CD4-positive, alpha-beta T cell (primary cell): ENCODE data around the gene NEURL1. TPM values are rescaled to one million over a fixed set of nuclear protein-coding genes. Genes with fewer than 3 reads are reported as not detected.

Experiments used
- ATAC-seq: fragments of 200-7000 bp; cut with Tn5 transposase; one replicate; pipeline ENCODE4 v1.10.0; 2022; ENCODE audit warnings: mild to moderate bottlenecking; ENCODE audit not compliant: poor library complexity
- CTCF ChIA-PET: fragments of 350-600 bp; sonication (Branson Sonifier 250); formaldehyde crosslinking; loops from one replicate; lab custom pipeline; 2021; ENCODE audit warnings: antibody characterized with exemption, inconsistent platforms; lab: Charles Lee
- POLR2A ChIA-PET: fragments of 350-600 bp; sonication (Branson Sonifier 250); formaldehyde crosslinking; loops from one replicate; lab custom pipeline; 2021; ENCODE audit warnings: antibody characterized with exemption, inconsistent platforms; lab: Charles Lee
- DNase-seq, 14 experiments: peaks; one replicate each; pipeline ENCODE4 v3.0.0-alpha.2; 2013 to 2020; ENCODE audit warnings: mixed read lengths in 2 of 14
- H3K27ac ChIP-seq, 2 donors: one replicate each; pipeline versions ENCODE4 v1.5.1 to v1.7.0; 2013; ENCODE audit warnings: low read length in 2 of 2, low read depth in 1 of 2, mild to moderate bottlenecking in 1 of 2
- H3K27me3 ChIP-seq, 2 experiments: 1 replicate in 1 of 2; 2 replicates in 1 of 2; pipeline versions ENCODE4 v1.6.1 to v1.7.0; 2013; ENCODE audit warnings: low read length in 2 of 2, control low read depth in 1 of 2, mild to moderate bottlenecking in 1 of 2, moderate library complexity in 1 of 2; ENCODE audit not compliant: insufficient read depth in 2 of 2, control insufficient read depth in 1 of 2
- H3K36me3 ChIP-seq: one replicate; pipeline ENCODE4 v1.6.1; 2013; ENCODE audit warnings: low read length, control low read depth; ENCODE audit not compliant: insufficient read depth
- H3K4me1 ChIP-seq: one replicate; pipeline ENCODE4 v1.6.1; 2013; ENCODE audit warnings: low read length, control low read depth; ENCODE audit not compliant: insufficient read depth
- H3K4me3 ChIP-seq: one replicate; pipeline ENCODE4 v1.5.1; 2013; ENCODE audit warnings: mild to moderate bottlenecking, low read length, moderate library complexity
- H3K9me3 ChIP-seq, 2 experiments: 1 replicate in 1 of 2; 2 replicates in 1 of 2; pipeline versions ENCODE4 v1.6.1 to v1.7.0; 2013; ENCODE audit warnings: low read length in 2 of 2, mild to moderate bottlenecking in 2 of 2, control low read depth in 1 of 2, moderate library complexity in 1 of 2; ENCODE audit not compliant: control insufficient read depth in 1 of 2, insufficient read depth in 1 of 2
- H3K27ac Mint-ChIP-seq: one replicate; pipeline ENCODE4 v1.8.0; 2020; ENCODE audit warnings: mixed read lengths
- H3K27me3 Mint-ChIP-seq: one replicate; pipeline ENCODE4 v1.8.0; 2021; ENCODE audit warnings: mixed read lengths
- H3K36me3 Mint-ChIP-seq: one replicate; pipeline ENCODE4 v1.8.0; 2021; ENCODE audit warnings: low read depth, mixed read lengths
- H3K4me1 Mint-ChIP-seq: one replicate; pipeline ENCODE4 v1.8.0; 2021; ENCODE audit warnings: low read depth, mixed read lengths
- H3K4me3 Mint-ChIP-seq: one replicate; pipeline ENCODE4 v1.8.0; 2020; ENCODE audit warnings: mild to moderate bottlenecking, mixed read lengths
- H3K9me3 Mint-ChIP-seq: one replicate; pipeline ENCODE4 v1.8.0; 2020; ENCODE audit warnings: mixed read lengths
- CTCF ChIP-seq: fragments of 200-600 bp; IDR thresholded peaks from one replicate; pipeline ENCODE4 v1.8.0; 2022; ENCODE audit warnings: antibody characterized with exemption, mild to moderate bottlenecking
- intact Hi-C, 2 experiments: fragments of 100-400 bp; cut with DNase I in 1 of 2; cut with micrococcal nuclease in 1 of 2; formaldehyde crosslinking; loops; one replicate each; pipeline versions ENCODE4 v1.15.1 to v1.9.0; 2023 to 2025; cut with DNase I, micrococcal nuclease
- total RNA-seq, 174 experiments: library from RNA in 2 of 174; stranded (reverse) in 2 of 174; gene quantifications; one replicate each; pipeline ENCODE4 v1.2.3 and lab custom pipeline; 2021 to 2026

Gene NEURL1
- total RNA-seq, 2 experiments from 2014 or later = 0.85 to 1.1 TPM

GRCh38 chr10:103610921-103611511 lies 117.5 kb downstream of the NEURL1 start:
- Mint-ChIP-seq H3K27ac (no peak overlapping the region), H3K4me3 (no peak overlapping the region), H3K9me3 (no peaks in the 10 kb centered on the region), H3K36me3 (peaks cover 5% of the 10 kb centered on the region), H3K27me3 (no peaks in the 10 kb centered on the region), H3K4me1 (no peaks in the 10 kb centered on the region)
- ChIA-PET CTCF (interaction anchor here (2.1 kb wide), 1 partner anchor 75 kb away, joined by 6 read pairs; no protein-coding TSS in a partner anchor), POLR2A (no interaction called here)
- H3K27me3 ChIP-seq = no peaks in the 10 kb centered on the region
- H3K36me3 ChIP-seq = peaks cover 2% of the 10 kb centered on the region
- intact Hi-C loops = no loop called here
- H3K4me3 ChIP-seq = no peak overlapping the region
- ATAC-seq (no peak), DNase-seq (no peak)
- no peaks in the 10 kb centered on the region for H3K9me3 ChIP-seq
- TF ChIP-seq CTCF = no peak
- H3K27ac ChIP-seq = no peak overlapping the region
- no peaks in the 10 kb centered on the region for H3K4me1 ChIP-seq

GRCh38 chr10:103612462-103613365 lies 119.2 kb downstream of the NEURL1 start:
- no peak for TF ChIP-seq CTCF
- Mint-ChIP-seq H3K4me1 (no peaks in the 10 kb centered on the region), H3K36me3 (peaks cover 5% of the 10 kb centered on the region), H3K9me3 (no peaks in the 10 kb centered on the region), H3K27me3 (no peaks in the 10 kb centered on the region), H3K27ac (no peak overlapping the region), H3K4me3 (no peak overlapping the region)
- ATAC-seq = no peak
- H3K4me1 ChIP-seq = no peaks in the 10 kb centered on the region
- no peak overlapping the region for H3K4me3 ChIP-seq
- H3K27ac ChIP-seq = no peak overlapping the region
- peaks cover 2% of the 10 kb centered on the region for H3K36me3 ChIP-seq
- no peaks in the 10 kb centered on the region for H3K9me3 ChIP-seq
- ChIA-PET CTCF (interaction anchor here (0.8 kb wide), 1 partner anchor 73 kb away, joined by 5 read pairs; no protein-coding TSS in a partner anchor), POLR2A (interaction anchor here (0.9 kb wide), 1 partner anchor 9 kb away, joined by 3 read pairs; no protein-coding TSS in a partner anchor)
- intact Hi-C loops = no loop called here
- no peak for DNase-seq
- no peaks in the 10 kb centered on the region for H3K27me3 ChIP-seq

DNA sequence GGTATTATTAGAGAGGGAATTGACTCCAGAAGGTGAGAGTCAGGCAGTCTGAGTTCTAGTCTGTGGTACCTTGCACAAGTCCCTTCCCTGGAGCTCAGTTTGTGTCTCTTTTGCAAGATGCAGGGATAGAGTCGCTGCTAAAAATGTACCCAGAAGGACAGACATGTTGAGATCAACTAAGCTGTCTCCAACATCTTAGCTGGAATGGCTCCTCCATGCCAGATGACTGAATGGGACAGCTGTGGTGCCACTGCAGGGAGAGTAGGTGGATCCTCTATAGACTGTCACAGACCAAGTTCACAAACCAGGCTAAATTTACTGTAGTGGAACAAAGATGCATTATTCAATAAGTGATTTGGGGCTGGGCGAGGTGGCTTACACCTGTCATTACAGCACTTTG lies 120.1 kb downstream of the NEURL1 start:
- Mint-ChIP-seq H3K9me3 (no peaks in the 10 kb centered on the region), H3K27ac (no peak overlapping the region), H3K4me3 (no peak overlapping the region), H3K4me1 (no peaks in the 10 kb centered on the region), H3K36me3 (peaks cover 5% of the 10 kb centered on the region), H3K27me3 (no peaks in the 10 kb centered on the region)
- no peak for ATAC-seq
- no peak overlapping the region for H3K27ac ChIP-seq
- TF ChIP-seq CTCF = no peak
- no peak for DNase-seq
- H3K4me1 ChIP-seq = no peaks in the 10 kb centered on the region
- H3K36me3 ChIP-seq = peaks cover 2% of the 10 kb centered on the region
- CTCF ChIA-PET = interaction anchor here (0.9 kb wide), 1 partner anchor 73 kb away, joined by 3 read pairs; no protein-coding TSS in a partner anchor
- H3K9me3 ChIP-seq = no peaks in the 10 kb centered on the region
- intact Hi-C loops = no loop called here
- H3K4me3 ChIP-seq = no peak overlapping the region
- H3K27me3 ChIP-seq = no peaks in the 10 kb centered on the region
- POLR2A ChIA-PET = no interaction called here
